ENCODE measurements around the gene ZSWIM3. TPM values are rescaled to one million over a fixed set of nuclear protein-coding genes. Genes with fewer than 3 reads are reported as not detected.

Gene ZSWIM3
- total and polyA plus RNA-seq, 2 of the 13 experiments (the other 11 are each of a cell fraction or from before 2014, with no cell fraction given): 5.2 to 5.8 TPM

DNA sequence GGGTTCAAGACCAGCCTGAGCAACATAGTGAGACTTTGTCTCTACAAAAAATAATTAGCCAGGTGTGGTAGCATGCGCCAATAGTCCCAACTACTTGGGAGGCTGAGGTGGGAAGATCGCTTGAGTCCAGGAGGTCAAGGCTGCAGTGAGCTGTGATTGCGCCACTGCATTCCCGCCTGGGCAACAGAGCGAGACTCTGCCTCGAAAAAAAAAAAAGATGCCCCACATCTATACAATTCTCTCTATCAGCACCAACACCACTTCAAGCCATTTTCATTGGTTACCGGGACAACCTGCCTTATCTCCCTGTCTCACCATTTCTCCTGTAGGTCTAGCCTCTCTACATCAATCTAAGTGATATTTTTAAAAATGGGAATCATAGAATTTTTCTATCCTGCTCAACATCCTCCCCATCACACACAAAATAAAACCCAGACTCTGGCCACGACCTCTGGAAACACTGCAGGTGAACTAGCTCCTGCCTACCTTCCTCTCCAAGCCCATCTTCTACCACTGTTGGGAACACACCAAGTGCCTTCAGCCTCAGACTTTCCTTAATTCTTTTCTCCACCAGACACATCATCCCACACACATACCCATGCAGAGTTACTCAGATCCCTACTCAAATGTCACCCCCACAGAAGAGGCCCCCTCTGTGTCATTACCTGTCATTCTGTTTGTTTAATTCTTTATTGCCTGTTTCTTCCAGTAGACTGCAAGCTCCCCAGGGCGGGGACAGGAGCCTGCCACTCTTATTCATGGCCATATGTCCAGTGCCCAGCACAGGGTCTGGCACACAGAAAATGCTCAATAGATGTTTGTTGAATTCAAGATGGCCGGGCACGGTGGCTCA lies 64.1 kb downstream of the ZSWIM3 start (continued):
- TF ChIP-seq ZKSCAN8 (CRISPR knock-in tag; IDR thresholded peaks at IDR 0.05; ENCODE audit: borderline replicate concordance) (no peak), STAT5B (CRISPR knock-in tag; IDR thresholded peaks at IDR 0.05) (no peak), PAX8 (CRISPR knock-in tag; IDR thresholded peaks at IDR 0.05; ENCODE audit: borderline replicate concordance) (no peak), EP300 (IDR thresholded peaks at IDR 0.05; ENCODE audit: low read depth in 2 of 2, low read length in 2 of 2) (peak in 1 of 2 experiments; percentile 40; a peak in 1 of 4 replicates), EP300 (CRISPR knock-in tag; IDR thresholded peaks at IDR 0.05; ENCODE audit: borderline replicate concordance) (no peak), PHF5A (CRISPR knock-in tag; IDR thresholded peaks at IDR 0.05; ENCODE audit: low read depth, unreplicated experiment) (no peak), ZNF138 (CRISPR knock-in tag; IDR thresholded peaks at IDR 0.05; ENCODE audit: low read depth) (no peak), ZNF274 (CRISPR knock-in tag; IDR thresholded peaks at IDR 0.05) (no peak), CEBPB (IDR thresholded peaks at IDR 0.05; ENCODE audit: borderline replicate concordance, low read depth, low read length) (peak; percentile 74; the same call in 1 of the 2 replicates), RAD51 (IDR thresholded peaks at IDR 0.05; ENCODE audit: borderline replicate concordance) (no peak), ADNP (CRISPR knock-in tag; IDR thresholded peaks at IDR 0.05) (peak; percentile 85), HOXA5 (CRISPR knock-in tag; IDR thresholded peaks at IDR 0.05) (0 out of 2 replicates have a peak, but pooled peaks have one; percentile 3), NR2F2 (IDR thresholded peaks at IDR 0.05; ENCODE audit: borderline replicate concordance, low read depth) (no peak)
- TF ChIP-seq, protein P1, sequence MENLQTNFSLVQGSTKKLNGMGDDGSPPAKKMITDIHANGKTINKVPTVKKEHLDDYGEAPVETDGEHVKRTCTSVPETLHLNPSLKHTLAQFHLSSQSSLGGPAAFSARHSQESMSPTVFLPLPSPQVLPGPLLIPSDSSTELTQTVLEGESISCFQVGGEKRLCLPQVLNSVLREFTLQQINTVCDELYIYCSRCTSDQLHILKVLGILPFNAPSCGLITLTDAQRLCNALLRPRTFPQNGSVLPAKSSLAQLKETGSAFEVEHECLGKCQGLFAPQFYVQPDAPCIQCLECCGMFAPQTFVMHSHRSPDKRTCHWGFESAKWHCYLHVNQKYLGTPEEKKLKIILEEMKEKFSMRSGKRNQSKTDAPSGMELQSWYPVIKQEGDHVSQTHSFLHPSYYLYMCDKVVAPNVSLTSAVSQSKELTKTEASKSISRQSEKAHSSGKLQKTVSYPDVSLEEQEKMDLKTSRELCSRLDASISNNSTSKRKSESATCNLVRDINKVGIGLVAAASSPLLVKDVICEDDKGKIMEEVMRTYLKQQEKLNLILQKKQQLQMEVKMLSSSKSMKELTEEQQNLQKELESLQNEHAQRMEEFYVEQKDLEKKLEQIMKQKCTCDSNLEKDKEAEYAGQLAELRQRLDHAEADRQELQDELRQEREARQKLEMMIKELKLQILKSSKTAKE (CRISPR knock-in tag; IDR thresholded peaks at IDR 0.05; ENCODE audit: borderline replicate concordance): 0 out of 2 replicates have a peak, but pooled peaks have one; percentile 35
- TF ChIP-seq, protein P2, sequence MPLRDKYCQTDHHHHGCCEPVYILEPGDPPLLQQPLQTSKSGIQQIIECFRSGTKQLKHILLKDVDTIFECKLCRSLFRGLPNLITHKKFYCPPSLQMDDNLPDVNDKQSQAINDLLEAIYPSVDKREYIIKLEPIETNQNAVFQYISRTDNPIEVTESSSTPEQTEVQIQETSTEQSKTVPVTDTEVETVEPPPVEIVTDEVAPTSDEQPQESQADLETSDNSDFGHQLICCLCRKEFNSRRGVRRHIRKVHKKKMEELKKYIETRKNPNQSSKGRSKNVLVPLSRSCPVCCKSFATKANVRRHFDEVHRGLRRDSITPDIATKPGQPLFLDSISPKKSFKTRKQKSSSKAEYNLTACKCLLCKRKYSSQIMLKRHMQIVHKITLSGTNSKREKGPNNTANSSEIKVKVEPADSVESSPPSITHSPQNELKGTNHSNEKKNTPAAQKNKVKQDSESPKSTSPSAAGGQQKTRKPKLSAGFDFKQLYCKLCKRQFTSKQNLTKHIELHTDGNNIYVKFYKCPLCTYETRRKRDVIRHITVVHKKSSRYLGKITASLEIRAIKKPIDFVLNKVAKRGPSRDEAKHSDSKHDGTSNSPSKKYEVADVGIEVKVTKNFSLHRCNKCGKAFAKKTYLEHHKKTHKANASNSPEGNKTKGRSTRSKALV (CRISPR knock-in tag; IDR thresholded peaks at IDR 0.05): no peak
- TF ChIP-seq, protein P3, sequence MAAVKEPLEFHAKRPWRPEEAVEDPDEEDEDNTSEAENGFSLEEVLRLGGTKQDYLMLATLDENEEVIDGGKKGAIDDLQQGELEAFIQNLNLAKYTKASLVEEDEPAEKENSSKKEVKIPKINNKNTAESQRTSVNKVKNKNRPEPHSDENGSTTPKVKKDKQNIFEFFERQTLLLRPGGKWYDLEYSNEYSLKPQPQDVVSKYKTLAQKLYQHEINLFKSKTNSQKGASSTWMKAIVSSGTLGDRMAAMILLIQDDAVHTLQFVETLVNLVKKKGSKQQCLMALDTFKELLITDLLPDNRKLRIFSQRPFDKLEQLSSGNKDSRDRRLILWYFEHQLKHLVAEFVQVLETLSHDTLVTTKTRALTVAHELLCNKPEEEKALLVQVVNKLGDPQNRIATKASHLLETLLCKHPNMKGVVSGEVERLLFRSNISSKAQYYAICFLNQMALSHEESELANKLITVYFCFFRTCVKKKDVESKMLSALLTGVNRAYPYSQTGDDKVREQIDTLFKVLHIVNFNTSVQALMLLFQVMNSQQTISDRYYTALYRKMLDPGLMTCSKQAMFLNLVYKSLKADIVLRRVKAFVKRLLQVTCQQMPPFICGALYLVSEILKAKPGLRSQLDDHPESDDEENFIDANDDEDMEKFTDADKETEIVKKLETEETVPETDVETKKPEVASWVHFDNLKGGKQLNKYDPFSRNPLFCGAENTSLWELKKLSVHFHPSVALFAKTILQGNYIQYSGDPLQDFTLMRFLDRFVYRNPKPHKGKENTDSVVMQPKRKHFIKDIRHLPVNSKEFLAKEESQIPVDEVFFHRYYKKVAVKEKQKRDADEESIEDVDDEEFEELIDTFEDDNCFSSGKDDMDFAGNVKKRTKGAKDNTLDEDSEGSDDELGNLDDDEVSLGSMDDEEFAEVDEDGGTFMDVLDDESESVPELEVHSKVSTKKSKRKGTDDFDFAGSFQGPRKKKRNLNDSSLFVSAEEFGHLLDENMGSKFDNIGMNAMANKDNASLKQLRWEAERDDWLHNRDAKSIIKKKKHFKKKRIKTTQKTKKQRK (IDR thresholded peaks at IDR 0.05; ENCODE audit: low read length): no peak
- TF ChIP-seq, protein P4, sequence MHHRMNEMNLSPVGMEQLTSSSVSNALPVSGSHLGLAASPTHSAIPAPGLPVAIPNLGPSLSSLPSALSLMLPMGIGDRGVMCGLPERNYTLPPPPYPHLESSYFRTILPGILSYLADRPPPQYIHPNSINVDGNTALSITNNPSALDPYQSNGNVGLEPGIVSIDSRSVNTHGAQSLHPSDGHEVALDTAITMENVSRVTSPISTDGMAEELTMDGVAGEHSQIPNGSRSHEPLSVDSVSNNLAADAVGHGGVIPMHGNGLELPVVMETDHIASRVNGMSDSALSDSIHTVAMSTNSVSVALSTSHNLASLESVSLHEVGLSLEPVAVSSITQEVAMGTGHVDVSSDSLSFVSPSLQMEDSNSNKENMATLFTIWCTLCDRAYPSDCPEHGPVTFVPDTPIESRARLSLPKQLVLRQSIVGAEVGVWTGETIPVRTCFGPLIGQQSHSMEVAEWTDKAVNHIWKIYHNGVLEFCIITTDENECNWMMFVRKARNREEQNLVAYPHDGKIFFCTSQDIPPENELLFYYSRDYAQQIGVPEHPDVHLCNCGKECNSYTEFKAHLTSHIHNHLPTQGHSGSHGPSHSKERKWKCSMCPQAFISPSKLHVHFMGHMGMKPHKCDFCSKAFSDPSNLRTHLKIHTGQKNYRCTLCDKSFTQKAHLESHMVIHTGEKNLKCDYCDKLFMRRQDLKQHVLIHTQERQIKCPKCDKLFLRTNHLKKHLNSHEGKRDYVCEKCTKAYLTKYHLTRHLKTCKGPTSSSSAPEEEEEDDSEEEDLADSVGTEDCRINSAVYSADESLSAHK (CRISPR knock-in tag; IDR thresholded peaks at IDR 0.05; ENCODE audit: borderline replicate concordance): no peak

Data from HepG2 (cell line).